Measurements from ENCODE around the gene CD7. TPM values are rescaled to one million over a fixed set of nuclear protein-coding genes. Genes with fewer than 3 reads are reported as not detected.

The CD7 gene
- total RNA-seq, 1 experiment from 2014 or later, result 0.77 TPM

GRCh38 chr17:82328994-82329507, 11.6 kb upstream of the CD7 start:
- in situ Hi-C loops (cut with HindIII; ENCODE audit: low pct_unique_long_range_greater_than_20kb, low sequenced_read_pairs), result no loop called here

More at GRCh38 chr17:82328994-82329507, 11.6 kb upstream of the CD7 start:
- H3K4me1 ChIP-seq (ENCODE audit: control insufficient read depth, insufficient read depth, low read length), result peaks cover 50% of the 10 kb centered on the region
- TF ChIP-seq TCF7L2 (IDR thresholded peaks at IDR 0.05; ENCODE audit: low read depth, low read length), result no peak
- no peak for TF ChIP-seq CTCF (IDR thresholded peaks at IDR 0.05)
- TF ChIP-seq SIN3A (IDR thresholded peaks at IDR 0.05; ENCODE audit: borderline replicate concordance, insufficient read depth, low read depth, low read length), result no peak
- no peak for TF ChIP-seq REST (IDR thresholded peaks at IDR 0.05; ENCODE audit: insufficient read depth in 1 of 2, low read depth in 2 of 2, low read length in 1 of 2)
- TF ChIP-seq POLR2AphosphoS5 (IDR thresholded peaks at IDR 0.05; ENCODE audit: low read depth, low read length), result no peak
- no peaks in the 10 kb centered on the region for H3K27me3 ChIP-seq (ENCODE audit: control insufficient read depth, insufficient read depth, low read length)
- POLR2A ChIA-PET, result interaction anchor here (0.5 kb wide), 1 partner anchor 260 kb away, joined by 9 read pairs; no protein-coding TSS in a partner anchor
- no peak for DNase-seq (ENCODE audit: low read depth, low spot score)
- ATAC-seq, result no peak
- intact Hi-C loops (cut with micrococcal nuclease; ENCODE audit: unreplicated experiment), result no loop called here
- no peaks in the 10 kb centered on the region for H3K9me3 ChIP-seq (ENCODE audit: control insufficient read depth, insufficient read depth, low read depth, low read length)
- no peak overlapping the region for H3K27ac ChIP-seq (ENCODE audit: low read length)
- H3K4me3 ChIP-seq (ENCODE audit: low read depth in 2 of 2, low read length in 2 of 2), result no peak overlapping the region
- no TSS peak for BruUV-seq (replicated peaks)
- peaks cover 2% of the 10 kb centered on the region; the same call in 1 of the 2 replicates for H3K36me3 ChIP-seq (ENCODE audit: control insufficient read depth, insufficient read depth, low read length)
- CTCF ChIA-PET, result no interaction called here

Data from Panc1 (cell line).